ENCODE results near the gene PNPT1. TPM values are rescaled to one million over a fixed set of nuclear protein-coding genes. Genes with fewer than 3 reads are reported as not detected.
A peak's percentile ranks its signal among the peaks of the same experiment; 100 is the strongest.

PNPT1 gene
- polyA plus RNA-seq, 3 donors, result 6.0 to 10.5 (median 9.5) TPM

DNA sequence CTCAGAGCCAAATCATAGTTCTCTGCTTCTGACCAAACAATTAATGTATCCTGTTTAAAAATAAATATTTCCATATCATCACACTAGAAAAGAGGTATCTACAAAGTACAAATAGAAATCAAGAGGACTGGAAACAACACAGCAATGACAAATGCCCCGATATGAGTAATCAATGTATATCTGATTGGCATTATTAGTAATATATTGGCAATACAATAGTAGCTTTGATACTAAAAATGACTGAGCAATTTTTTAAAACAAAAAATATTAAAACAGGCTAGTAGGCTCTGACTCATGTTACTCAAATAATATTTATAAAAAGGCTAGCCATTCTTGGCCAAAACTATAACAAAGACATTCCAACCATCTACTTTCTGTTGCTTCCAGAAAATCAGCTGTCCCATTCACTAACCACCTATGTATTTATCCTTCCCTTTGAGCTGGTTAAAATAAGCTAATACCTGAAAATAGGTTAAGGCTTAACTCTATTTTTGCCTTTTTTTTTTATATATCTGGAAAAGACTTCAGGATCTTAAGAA, 89.5 kb downstream of the PNPT1 start:
- no CpG with 5 or more reads among the region's 1 CpG for WGBS (ENCODE audit: insufficient coverage)
- H3K9me3 ChIP-seq (replicated peaks in 1 of 2; ENCODE audit: control insufficient read depth in 1 of 2, insufficient read depth in 1 of 2, low read length in 2 of 2), result no peaks in the 10 kb centered on the region
- H3K4me1 ChIP-seq (ENCODE audit: control insufficient read depth in 1 of 2, insufficient read depth in 2 of 2, low read length in 2 of 2), result no peaks in the 10 kb centered on the region
- H3K79me2 ChIP-seq (ENCODE audit: insufficient read depth, low read length), result peaks cover 94% of the 10 kb centered on the region
- H3K27me3 Mint-ChIP-seq (ENCODE audit: low read depth in 3 of 3), result peaks cover 0 to 2% (median 0%) of the 10 kb centered on the region in 3 donors
- peak overlapping the region in 1 of 7 donors; percentile 43 for H3K27ac Mint-ChIP-seq
- no peak for TF ChIP-seq CTCF (IDR thresholded peaks at IDR 0.05)
- peaks cover 99% of the 10 kb centered on the region for H4K20me1 ChIP-seq (ENCODE audit: insufficient read depth, low read length)
- H3K9ac ChIP-seq (ENCODE audit: insufficient read depth, low read length, poor library complexity, severe bottlenecking), result no peak overlapping the region
- H3K4me3 Mint-ChIP-seq, result no peak overlapping the region
- no peaks in the 10 kb centered on the region for H3K4me1 Mint-ChIP-seq
- no peaks in the 10 kb centered on the region for H3K9me3 Mint-ChIP-seq
- no peak overlapping the region for H2AFZ ChIP-seq (ENCODE audit: insufficient read depth, low read depth, low read length, poor library complexity, severe bottlenecking)
- peaks cover 30 to 76% of the 10 kb centered on the region in 2 donors for H3K36me3 ChIP-seq (replicated peaks in 1 of 2; ENCODE audit: control insufficient read depth in 1 of 2, insufficient read depth in 2 of 2, low read length in 2 of 2)
- H3K36me3 Mint-ChIP-seq, result peaks cover 32 to 61% of the 10 kb centered on the region in 2 donors
- DNase-seq, result no peak
- H3K4me3 ChIP-seq (replicated peaks in 1 of 3; ENCODE audit: low read depth in 2 of 3, low read length in 3 of 3), result no peak overlapping the region
- H3K4me2 ChIP-seq (replicated peaks; ENCODE audit: extremely low read depth, low read length, poor library complexity, severe bottlenecking), result no peak overlapping the region
- H3K27me3 ChIP-seq (ENCODE audit: control insufficient read depth in 2 of 2, insufficient read depth in 2 of 2, low read length in 2 of 2), result no peaks in the 10 kb centered on the region
- intact Hi-C loops (cut with micrococcal nuclease), result no loop called here
- H3K27ac ChIP-seq (ENCODE audit: low read depth in 1 of 2, low read length in 2 of 2), result no peak overlapping the region

- H2AFZ ChIP-seq (ENCODE audit: insufficient read depth, low read depth, low read length, poor library complexity, severe bottlenecking), result no peak overlapping the region
- peaks cover 42 to 79% of the 10 kb centered on the region in 2 donors for H3K36me3 ChIP-seq (replicated peaks in 1 of 2; ENCODE audit: control insufficient read depth in 1 of 2, insufficient read depth in 2 of 2, low read length in 2 of 2)
- TF ChIP-seq CTCF (IDR thresholded peaks at IDR 0.05), result no peak
- no peak overlapping the region for H3K27ac ChIP-seq (ENCODE audit: low read depth in 1 of 2, low read length in 2 of 2)
- no peak overlapping the region for H3K9ac ChIP-seq (ENCODE audit: insufficient read depth, low read length, poor library complexity, severe bottlenecking)
- H3K4me1 ChIP-seq (ENCODE audit: control insufficient read depth in 1 of 2, insufficient read depth in 2 of 2, low read length in 2 of 2), result no peaks in the 10 kb centered on the region
- H3K9me3 Mint-ChIP-seq, result no peaks in the 10 kb centered on the region
- peaks cover 96% of the 10 kb centered on the region for H4K20me1 ChIP-seq (ENCODE audit: insufficient read depth, low read length)
- no peak overlapping the region for H3K4me3 Mint-ChIP-seq
- H3K36me3 Mint-ChIP-seq, result peaks cover 41 to 71% of the 10 kb centered on the region in 2 donors
- H3K27me3 Mint-ChIP-seq (ENCODE audit: low read depth in 3 of 3), result no peaks in the 10 kb centered on the region
- peaks cover 89% of the 10 kb centered on the region for H3K79me2 ChIP-seq (ENCODE audit: insufficient read depth, low read length)
- peak overlapping the region in 1 of 7 donors; percentile 2 for H3K27ac Mint-ChIP-seq
- DNase-seq, result no peak
- H3K4me1 Mint-ChIP-seq, result no peaks in the 10 kb centered on the region
- no peaks in the 10 kb centered on the region for H3K9me3 ChIP-seq (replicated peaks in 1 of 2; ENCODE audit: control insufficient read depth in 1 of 2, insufficient read depth in 1 of 2, low read length in 2 of 2)
- no peak overlapping the region for H3K4me3 ChIP-seq (replicated peaks in 1 of 3; ENCODE audit: low read depth in 2 of 3, low read length in 3 of 3)
- H3K27me3 ChIP-seq (ENCODE audit: control insufficient read depth in 2 of 2, insufficient read depth in 2 of 2, low read length in 2 of 2), result no peaks in the 10 kb centered on the region
- H3K4me2 ChIP-seq (replicated peaks; ENCODE audit: extremely low read depth, low read length, poor library complexity, severe bottlenecking), result no peak overlapping the region
- intact Hi-C loops (cut with micrococcal nuclease), result no loop called here
Measured at GRCh38 chr2:55601849-55602248, 91.8 kb downstream of the PNPT1 start.

All from CD14-positive monocyte (primary cell).